NCI-H526 (cell line): ENCODE data around the gene CIT.
"Not testable (repeated sequence)": the region's sequence is repeated elsewhere in the genome, so short reads cannot be mapped to it uniquely, and the experiment has no call there.

ENCODE experiments used
- DNase-seq, 2 experiments: peaks; one replicate each; lab custom pipeline; 2025; lab: John Stamatoyannopoulos, UW

Gene CIT

GRCh38 chr12:119674560-119674959 lies 202.6 kb downstream of the CIT start:
- no peak for DNase-seq

GRCh38 chr12:119673634-119674033 lies 203.5 kb downstream of the CIT start:
- DNase-seq, result no peak

- DNase-seq, result no peak
These were observed 204.9 kb downstream of the CIT start for GRCh38 chr12:119672194-119672593.

- no peak for DNase-seq
These were observed 206.1 kb downstream of the CIT start for GRCh38 chr12:119671070-119671469.

- DNase-seq, result peak in 1 of 2 experiments; percentile 15
These were observed 207.2 kb downstream of the CIT start for GRCh38 chr12:119669744-119670472.

- no peak for DNase-seq
These were observed 208.7 kb downstream of the CIT start for GRCh38 chr12:119668324-119668841.

GRCh38 chr12:119667577-119668323 lies 209.4 kb downstream of the CIT start, which contains the start of gene PRKAB1:
TSS of gene PRKAB1 (plus strand) at chr12:119668133. CDS start at chr12:119668245, 112 bp downstream.
- peak; percentile 96 to 99 for DNase-seq

- DNase-seq, result no peak
These were observed 210.1 kb downstream of the CIT start for GRCh38 chr12:119666900-119667576.

GRCh38 chr12:119666226-119666795 lies 210.8 kb downstream of the CIT start:
- no peak for DNase-seq

GRCh38 chr12:119665164-119665929 lies 211.8 kb downstream of the CIT start:
- no peak for DNase-seq

GRCh38 chr12:119664642-119665041 lies 212.5 kb downstream of the CIT start:
- no peak for DNase-seq

- no peak for DNase-seq
These were observed 215.2 kb downstream of the CIT start for GRCh38 chr12:119661882-119662281.

GRCh38 chr12:119660076-119660475 lies 217.0 kb downstream of the CIT start:
- DNase-seq, result no peak

- peak in 1 of 2 experiments; percentile 37 for DNase-seq
These were observed 217.7 kb downstream of the CIT start for GRCh38 chr12:119659289-119659897.

- DNase-seq, result not testable (repeated sequence)
These were observed 219.0 kb downstream of the CIT start for GRCh38 chr12:119658166-119658565.

GRCh38 chr12:119657001-119657400 lies 220.1 kb downstream of the CIT start:
- DNase-seq, result not testable (repeated sequence)

GRCh38 chr12:119652665-119653064 lies 224.5 kb downstream of the CIT start:
- DNase-seq, result no peak

- DNase-seq, result peak in 1 of 2 experiments; percentile 7
These were observed 227.8 kb downstream of the CIT start for GRCh38 chr12:119649202-119649808.

GRCh38 chr12:119645535-119646059 lies 231.5 kb downstream of the CIT start:
- no peak for DNase-seq

- no peak for DNase-seq
These were observed 232.2 kb downstream of the CIT start for GRCh38 chr12:119644930-119645329.
